Neural progenitor cell (in vitro differentiated cells): ENCODE data around the gene NR2F1-AS1. TPM values are rescaled to one million over a fixed set of nuclear protein-coding genes. Genes with fewer than 3 reads are reported as not detected.

Experiments
- DNase-seq: peaks from one replicate; pipeline ENCODE4 v3.0.0-alpha.2; 2016; ENCODE audit warnings: low spot score
- H2AFZ ChIP-seq: fragments of 200-600 bp; sonication (generic); replicated peaks from 2 replicates; pipeline ENCODE4 v1.6.1; 2016; ENCODE audit warnings: antibody characterized with exemption
- H3F3A ChIP-seq: fragments of 200-600 bp; sonication (generic); 2 replicates; pipeline ENCODE4 v1.6.1; 2016; ENCODE audit warnings: antibody characterized with exemption, low read depth
- H3K27ac ChIP-seq: fragments of 200-600 bp; sonication (generic); 2 replicates; pipeline ENCODE4 v1.5.1; 2016; ENCODE audit warnings: mild to moderate bottlenecking
- H3K27me3 ChIP-seq: fragments of 200-600 bp; sonication (generic); 2 replicates; pipeline ENCODE4 v1.6.1; 2016; ENCODE audit warnings: mild to moderate bottlenecking, moderate library complexity
- H3K36me3 ChIP-seq: fragments of 200-600 bp; sonication (generic); 2 replicates; pipeline ENCODE4 v1.5.1; 2016
- H3K4me1 ChIP-seq: fragments of 200-600 bp; sonication (generic); 2 replicates; pipeline ENCODE4 v1.6.1; 2016; ENCODE audit warnings: mixed run types
- H3K4me2 ChIP-seq: fragments of 200-600 bp; sonication (generic); 2 replicates; pipeline ENCODE4 v1.6.1; 2016
- H3K4me3 ChIP-seq: fragments of 200-600 bp; sonication (generic); 2 replicates; pipeline ENCODE4 v1.5.1; 2016
- H3K79me2 ChIP-seq: fragments of 200-600 bp; sonication (generic); 2 replicates; pipeline ENCODE4 v1.6.1; 2016; ENCODE audit warnings: low read depth
- H3K9ac ChIP-seq: fragments of 200-600 bp; sonication (generic); 2 replicates; pipeline ENCODE4 v1.6.1; 2016
- H3K9me3 ChIP-seq: fragments of 200-600 bp; sonication (generic); 2 replicates; pipeline ENCODE4 v1.5.1; 2016; ENCODE audit warnings: low read depth
- H4K20me1 ChIP-seq: fragments of 200-600 bp; sonication (generic); 2 replicates; pipeline ENCODE4 v1.6.1; 2016; ENCODE audit warnings: low read depth
- H3K27ac Mint-ChIP-seq: 3 replicates; pipeline ENCODE4 v1.8.0; 2021; ENCODE audit warnings: mixed read lengths
- H3K27me3 Mint-ChIP-seq: 2 replicates; pipeline ENCODE4 v1.8.0; 2022; ENCODE audit warnings: low read depth, mild to moderate bottlenecking, inconsistent platforms, moderate library complexity, mixed read lengths; ENCODE audit not compliant: insufficient read depth
- H3K36me3 Mint-ChIP-seq: 3 replicates; pipeline ENCODE4 v1.8.0; 2021; ENCODE audit warnings: mixed read lengths
- H3K4me1 Mint-ChIP-seq: 3 replicates; pipeline ENCODE4 v1.8.0; 2021; ENCODE audit warnings: mixed read lengths
- H3K4me3 Mint-ChIP-seq: 3 replicates; pipeline ENCODE4 v1.8.0; 2021; ENCODE audit warnings: mild to moderate bottlenecking, moderate library complexity, mixed read lengths
- H3K9me3 Mint-ChIP-seq: 3 replicates; pipeline ENCODE4 v1.8.0; 2020; ENCODE audit warnings: mixed read lengths
- CTCF ChIP-seq: fragments of 200-600 bp; sonication (generic); IDR thresholded peaks from 2 replicates; pipeline ENCODE4 v1.5.1; 2017; ENCODE audit warnings: antibody characterized with exemption, mild to moderate bottlenecking
- EZH2 ChIP-seq: fragments of 200-600 bp; sonication (generic); IDR thresholded peaks from 2 replicates; pipeline ENCODE4 v1.6.1; 2017; ENCODE audit warnings: antibody characterized with exemption, mild to moderate bottlenecking, moderate library complexity
- EZH2phosphoT487 ChIP-seq: fragments of 200-600 bp; sonication (generic); IDR thresholded peaks from 2 replicates; pipeline ENCODE4 v1.6.1; 2017; ENCODE audit warnings: antibody characterized with exemption
- total RNA-seq: library from RNA; depleted of rRNA; stranded (reverse); fragments of >200 nt; gene quantifications from 2 replicates; pipeline ENCODE4 v1.2.3, GENCODE V29; 2015; ENCODE audit warnings: low replicate concordance

Gene NR2F1-AS1
- total RNA-seq, 1 donor from 2014 or later, result 9.3 TPM

- no peak overlapping the region for H3K27ac ChIP-seq
- Mint-ChIP-seq H3K27ac (peak overlapping the region; percentile 37), H3K4me1 (peaks cover 79% of the 10 kb centered on the region), H3K36me3 (peaks cover 20% of the 10 kb centered on the region), H3K9me3 (peaks cover 3% of the 10 kb centered on the region), H3K27me3 (peaks cover 14% of the 10 kb centered on the region), H3K4me3 (peak overlapping the region; percentile 86)
- no peak overlapping the region for H2AFZ ChIP-seq
- peaks cover 76% of the 10 kb centered on the region for H3K4me1 ChIP-seq
- H3F3A ChIP-seq, result peaks cover 78% of the 10 kb centered on the region
- peaks cover 34% of the 10 kb centered on the region for H4K20me1 ChIP-seq
- H3K9ac ChIP-seq, result no peak overlapping the region
- no peaks in the 10 kb centered on the region for H3K79me2 ChIP-seq
- no peaks in the 10 kb centered on the region for H3K36me3 ChIP-seq
- TF ChIP-seq CTCF, result no peak
- TF ChIP-seq EZH2, result no peak
- no peak for TF ChIP-seq EZH2phosphoT487
- peak; percentile 79 for DNase-seq
- H3K27me3 ChIP-seq, result peaks cover 99% of the 10 kb centered on the region
- peak overlapping the region; percentile 90 for H3K4me2 ChIP-seq
- H3K4me3 ChIP-seq, result peak overlapping the region; percentile 42
- no peaks in the 10 kb centered on the region for H3K9me3 ChIP-seq
These were observed 8.9 kb downstream of the NR2F1-AS1 start for GRCh38 chr5:93572101-93572607.

GRCh38 chr5:93571114-93571949 lies 9.7 kb downstream of the NR2F1-AS1 start:
- Histone ChIP-seq H3F3A (peaks cover 70% of the 10 kb centered on the region), H3K27me3 (peaks cover 99% of the 10 kb centered on the region), H3K9ac (no peak overlapping the region), H3K4me2 (peak overlapping the region; percentile 90), H3K79me2 (no peaks in the 10 kb centered on the region), H3K36me3 (no peaks in the 10 kb centered on the region), H3K27ac (no peak overlapping the region), H2AFZ (no peak overlapping the region), H4K20me1 (peaks cover 34% of the 10 kb centered on the region), H3K4me3 (peak overlapping the region; percentile 42), H3K9me3 (no peaks in the 10 kb centered on the region), H3K4me1 (peaks cover 68% of the 10 kb centered on the region)
- Mint-ChIP-seq H3K4me3 (peak overlapping the region; percentile 86), H3K9me3 (peaks cover 3% of the 10 kb centered on the region), H3K36me3 (peaks cover 20% of the 10 kb centered on the region), H3K27ac (peak overlapping the region; percentile 66), H3K4me1 (peaks cover 73% of the 10 kb centered on the region), H3K27me3 (peaks cover 14% of the 10 kb centered on the region)
- TF ChIP-seq EZH2 (peak; percentile 65), CTCF (no peak), EZH2phosphoT487 (peak; percentile 37)
- DNase-seq, result peak; percentile 59

- H3F3A ChIP-seq, result peaks cover 62% of the 10 kb centered on the region
- H2AFZ ChIP-seq, result peak overlapping the region; percentile 41
- no peaks in the 10 kb centered on the region for H3K9me3 ChIP-seq
- Mint-ChIP-seq H3K4me3 (peak overlapping the region; percentile 73), H3K27ac (no peak overlapping the region), H3K27me3 (peaks cover 14% of the 10 kb centered on the region), H3K9me3 (peaks cover 3% of the 10 kb centered on the region), H3K4me1 (peaks cover 65% of the 10 kb centered on the region), H3K36me3 (peaks cover 21% of the 10 kb centered on the region)
- TF ChIP-seq EZH2 (peak; percentile 88), EZH2phosphoT487 (peak; percentile 21), CTCF (peak; percentile 27)
- no peaks in the 10 kb centered on the region for H3K36me3 ChIP-seq
- peaks cover 30% of the 10 kb centered on the region for H4K20me1 ChIP-seq
- no peak overlapping the region for H3K27ac ChIP-seq
- DNase-seq, result peak; percentile 67
- H3K79me2 ChIP-seq, result no peaks in the 10 kb centered on the region
- H3K9ac ChIP-seq, result no peak overlapping the region
- peak overlapping the region; percentile 36 for H3K4me3 ChIP-seq
- peaks cover 61% of the 10 kb centered on the region for H3K4me1 ChIP-seq
- peak overlapping the region; percentile 90 for H3K4me2 ChIP-seq
- H3K27me3 ChIP-seq, result peaks cover 98% of the 10 kb centered on the region
These were observed 10.5 kb downstream of the NR2F1-AS1 start for GRCh38 chr5:93570294-93571113.
